NCI-H510A treated with DMSO at 0.1 percent for 48 hours (cell line): ENCODE results near the gene TULP1.

Experiments
- DNase-seq: peaks from one replicate; lab custom pipeline; 2025; lab: John Stamatoyannopoulos, UW

Gene TULP1

GRCh38 chr6:35483893-35484645 lies 28.6 kb downstream of the TULP1 start:
- no peak for DNase-seq

GRCh38 chr6:35483490-35483889 lies 29.2 kb downstream of the TULP1 start:
- no peak for DNase-seq

- no peak for DNase-seq
Measured at GRCh38 chr6:35483062-35483461, 29.6 kb downstream of the TULP1 start.

- no peak for DNase-seq
Measured at GRCh38 chr6:35481226-35481625, 31.5 kb downstream of the TULP1 start.

DNA sequence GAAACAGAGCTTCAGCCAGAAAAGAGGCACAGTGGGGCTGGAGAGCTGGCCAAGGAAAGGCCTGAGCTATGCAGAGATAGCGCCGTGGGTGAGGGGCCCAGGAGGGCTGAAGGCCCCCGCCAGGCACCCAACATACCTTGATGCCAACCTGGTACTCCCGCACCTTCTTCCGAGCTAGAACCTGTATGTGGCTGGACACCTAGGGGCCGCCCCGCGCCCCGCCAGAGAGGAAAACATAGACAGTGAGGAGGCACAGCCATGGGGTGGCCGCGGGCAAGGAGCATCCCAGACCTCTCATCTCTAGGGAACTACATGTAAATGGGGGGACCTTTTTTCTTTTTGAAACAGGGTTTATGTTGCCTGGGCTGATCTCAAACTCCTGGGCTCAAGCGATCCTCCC lies 32.5 kb downstream of the TULP1 start:
- no peak for DNase-seq

- DNase-seq, result no peak
Measured at GRCh38 chr6:35478259-35478658, 34.4 kb downstream of the TULP1 start.

DNA sequence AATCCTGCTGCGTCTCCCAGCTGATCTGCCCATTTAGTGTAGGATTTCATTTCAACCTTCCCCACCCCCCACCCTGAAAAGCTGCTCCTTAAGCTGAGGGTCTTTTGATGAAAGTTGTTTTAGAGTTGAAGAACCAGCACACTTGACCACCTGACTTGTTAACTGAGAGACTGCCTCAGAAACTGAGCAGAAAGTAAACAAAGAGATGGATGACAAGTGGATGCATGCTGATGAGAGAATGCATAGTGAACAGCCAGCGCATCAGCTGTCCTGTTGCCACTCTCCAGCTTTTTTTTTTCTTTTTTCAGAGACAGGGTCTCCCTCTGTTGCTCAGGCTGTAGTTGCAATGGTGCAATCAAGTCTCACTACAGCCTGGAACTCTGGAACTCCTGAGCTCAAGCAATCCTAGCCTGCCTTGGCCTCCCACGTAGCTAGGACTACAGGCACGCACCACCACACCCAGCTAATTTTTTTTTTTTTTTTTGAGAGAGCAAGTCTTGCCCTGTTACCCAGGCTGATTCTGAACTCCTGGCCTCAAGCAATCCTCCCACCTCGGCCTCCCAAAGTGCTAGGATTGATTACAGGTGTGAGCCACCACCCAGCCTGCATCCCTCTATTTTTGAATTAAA lies 35.0 kb downstream of the TULP1 start:
- DNase-seq, result peak; percentile 93

GRCh38 chr6:35477028-35477427 lies 35.7 kb downstream of the TULP1 start:
- DNase-seq, result peak; percentile 81

GRCh38 chr6:35476004-35476403 lies 36.7 kb downstream of the TULP1 start:
- DNase-seq, result no peak

DNA sequence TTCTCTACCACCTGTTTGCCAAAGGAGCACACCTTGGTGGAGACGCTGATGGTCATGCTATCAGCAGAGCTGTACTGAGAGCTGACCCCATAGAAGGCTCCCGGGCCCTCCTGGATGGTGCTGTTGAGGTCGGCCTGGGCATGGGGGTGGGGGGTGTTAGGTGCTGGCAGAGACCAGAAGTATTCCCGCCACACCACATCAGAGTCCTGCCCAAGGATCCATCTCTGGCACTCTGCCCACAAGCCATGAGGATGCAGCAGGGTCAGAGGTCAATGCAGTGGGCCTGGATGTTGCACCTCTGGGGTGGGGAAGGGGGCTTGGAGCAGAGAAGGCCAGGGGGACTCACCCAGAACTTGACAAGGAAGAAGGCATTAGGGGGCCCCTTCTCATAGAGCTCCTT lies 37.1 kb downstream of the TULP1 start:
- DNase-seq, result no peak

GRCh38 chr6:35474942-35475570 lies 37.6 kb downstream of the TULP1 start:
- DNase-seq, result no peak

DNA sequence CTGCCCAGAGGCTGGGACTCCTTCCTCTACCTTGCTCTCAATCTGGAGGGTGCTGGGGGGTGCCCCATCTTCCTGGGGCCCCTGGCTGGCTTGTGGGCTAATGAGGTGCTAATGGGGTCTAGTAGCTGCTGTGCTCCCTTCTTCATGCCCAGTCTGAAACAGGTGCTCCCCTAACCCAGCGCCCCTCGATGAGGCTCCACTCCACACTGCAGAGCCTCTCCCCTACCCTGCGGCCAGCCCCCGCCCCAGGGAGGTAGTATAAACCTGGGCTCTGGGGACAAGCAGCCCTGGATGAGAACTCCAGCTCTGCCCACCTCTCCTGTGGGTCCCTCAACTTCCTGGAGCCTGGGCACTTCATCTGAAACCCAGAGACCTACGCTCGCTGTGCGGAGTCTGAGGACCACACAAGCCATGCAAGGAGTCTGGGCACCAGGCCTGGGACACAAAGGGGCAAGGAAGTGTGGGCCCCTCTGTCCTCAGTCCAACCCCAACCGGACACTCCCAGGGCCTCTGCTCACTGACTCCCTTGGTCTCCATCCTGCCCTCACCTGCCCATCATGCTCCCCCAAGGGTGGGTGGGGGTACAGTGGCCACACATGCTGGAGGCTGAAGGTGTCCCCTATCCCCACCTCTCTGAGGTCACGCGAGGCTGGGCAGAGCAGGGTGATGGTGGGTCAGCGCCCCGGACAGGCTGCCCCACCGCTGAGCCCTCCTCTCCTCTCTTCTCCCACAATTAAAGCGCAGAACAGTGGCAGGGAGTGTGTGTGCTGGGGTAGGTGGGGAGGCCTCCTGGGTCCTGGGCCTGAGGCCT lies 38.4 kb downstream of the TULP1 start:
- no peak for DNase-seq

GRCh38 chr6:35473850-35474130 lies 38.9 kb downstream of the TULP1 start:
- no peak for DNase-seq

- DNase-seq, result no peak
Measured at GRCh38 chr6:35473075-35473849, 39.4 kb downstream of the TULP1 start.

- no peak for DNase-seq
Measured at GRCh38 chr6:35471836-35472345, 40.8 kb downstream of the TULP1 start.

DNA sequence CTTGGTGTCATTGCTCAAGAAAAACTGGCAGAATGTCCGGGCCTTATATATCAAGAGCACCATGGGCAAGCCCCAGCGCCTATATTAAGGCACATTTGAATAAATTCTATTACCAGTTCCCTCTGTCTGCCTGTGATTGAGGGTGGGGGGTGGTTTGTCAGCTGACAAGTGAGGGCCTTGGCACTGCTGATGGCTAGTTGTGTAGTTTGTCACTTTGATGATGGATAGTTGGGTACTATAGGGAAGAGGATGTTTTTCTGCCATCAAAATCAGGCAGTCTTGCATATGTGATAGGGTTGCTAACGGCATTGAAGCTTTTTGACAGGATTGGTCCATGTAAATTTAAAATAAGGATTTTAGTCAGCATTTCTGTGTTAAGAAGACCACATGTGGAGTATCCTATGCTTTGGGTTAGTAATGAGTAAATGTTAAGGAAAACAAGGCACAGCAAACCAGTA lies 42.0 kb downstream of the TULP1 start:
- DNase-seq, result no peak

GRCh38 chr6:35469751-35470662 lies 42.7 kb downstream of the TULP1 start:
- peak; percentile 49 for DNase-seq

DNA sequence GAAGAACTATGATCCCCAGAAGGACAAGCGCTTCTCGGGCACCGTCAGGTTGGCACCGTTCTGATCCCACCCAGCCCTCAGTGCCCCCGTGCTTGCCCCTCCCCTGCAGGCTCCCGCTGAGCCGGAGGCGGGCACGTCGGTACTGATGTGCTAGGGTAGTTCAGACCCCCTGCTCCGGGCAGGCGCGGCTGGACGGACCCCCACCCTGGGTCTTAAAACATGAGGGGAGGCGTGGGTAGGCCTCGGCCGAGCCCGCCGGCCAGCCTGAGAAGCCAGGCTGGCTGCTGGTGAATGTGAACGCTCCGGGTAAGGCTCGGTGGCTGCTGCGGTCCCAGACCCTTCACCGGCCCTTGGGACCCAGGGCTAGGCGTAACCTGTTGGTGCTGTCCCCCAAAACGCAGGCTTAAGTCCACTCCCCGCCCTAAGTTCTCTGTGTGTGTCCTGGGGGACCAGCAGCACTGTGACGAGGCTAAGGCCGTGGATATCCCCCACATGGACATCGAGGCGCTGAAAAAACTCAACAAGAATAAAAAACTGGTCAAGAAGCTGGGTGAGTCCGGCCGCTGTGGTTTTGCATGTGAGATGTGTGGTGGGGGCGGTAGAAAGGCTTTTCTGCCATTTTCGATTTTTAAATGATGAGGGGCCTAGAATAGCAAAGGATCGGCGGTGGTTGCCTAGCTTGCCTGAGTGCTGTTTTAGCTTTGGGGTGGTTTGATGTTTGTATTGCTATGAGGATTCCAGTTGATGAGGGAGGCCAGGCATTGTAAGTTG lies 43.5 kb downstream of the TULP1 start:
- DNase-seq, result peak; percentile 80

GRCh38 chr6:35468181-35468979 lies 44.3 kb downstream of the TULP1 start, which contains the start of gene RPL10A:
TSS of gene RPL10A (plus strand) at chr6:35468401. CDS start at chr6:35468435, 34 bp downstream.
- DNase-seq, result peak; percentile 99
